GOT3 (cell line): ENCODE data around the gene SIX5.
"Not testable (repeated sequence)": the region's sequence is repeated elsewhere in the genome, so short reads cannot be mapped to it uniquely, and the experiment has no call there.

Source experiments
- DNase-seq: peaks from one replicate; lab custom pipeline; 2025; ENCODE audit warnings: mixed read lengths; lab: John Stamatoyannopoulos, UW

SIX5 gene

DNA sequence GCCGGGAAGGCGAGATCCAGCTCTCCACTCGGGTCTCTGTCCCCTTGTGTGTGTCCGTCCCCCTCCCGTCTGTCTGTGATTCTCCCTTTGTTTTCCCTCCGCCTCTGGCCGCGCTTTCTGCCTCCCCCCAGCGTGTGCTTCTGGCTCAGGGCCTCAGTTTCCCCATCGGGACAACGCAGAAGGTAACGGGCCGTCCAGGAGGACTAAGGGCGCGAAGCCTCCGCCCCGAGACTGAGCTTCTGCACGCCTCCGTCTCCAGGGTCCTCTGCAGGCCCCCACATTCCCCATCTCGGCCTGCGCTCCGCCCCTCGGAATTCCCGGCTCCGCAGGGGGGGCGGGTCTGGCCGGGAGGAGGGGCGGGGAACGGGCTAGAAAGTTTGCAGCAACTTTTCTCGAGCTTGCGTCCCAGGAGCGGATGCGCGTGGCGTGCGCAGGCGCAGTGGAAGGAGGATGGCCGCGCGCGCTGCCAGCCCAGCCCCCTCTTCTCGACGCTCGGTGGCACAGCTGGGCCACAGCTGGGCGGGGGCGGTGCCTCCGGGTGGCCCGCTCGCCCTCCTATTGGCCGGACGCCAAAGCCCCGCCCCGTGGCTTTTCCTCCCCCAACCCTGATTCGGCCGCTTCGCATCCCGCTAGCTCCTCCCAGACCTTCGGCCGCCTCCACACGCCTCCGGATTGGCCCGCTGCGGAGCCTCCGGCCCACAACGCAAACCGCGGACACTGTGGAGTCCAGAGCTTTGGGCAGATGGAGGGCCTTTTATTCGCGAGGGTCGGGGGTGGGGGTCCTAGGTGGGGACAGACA, at the start of gene SIX5:
SIX5 (minus strand) TSS at position 269 of the 799 bp plus-strand sequence. CDS start 408 bp downstream, outside the sequence.
- peak; percentile 95 for DNase-seq

DNA sequence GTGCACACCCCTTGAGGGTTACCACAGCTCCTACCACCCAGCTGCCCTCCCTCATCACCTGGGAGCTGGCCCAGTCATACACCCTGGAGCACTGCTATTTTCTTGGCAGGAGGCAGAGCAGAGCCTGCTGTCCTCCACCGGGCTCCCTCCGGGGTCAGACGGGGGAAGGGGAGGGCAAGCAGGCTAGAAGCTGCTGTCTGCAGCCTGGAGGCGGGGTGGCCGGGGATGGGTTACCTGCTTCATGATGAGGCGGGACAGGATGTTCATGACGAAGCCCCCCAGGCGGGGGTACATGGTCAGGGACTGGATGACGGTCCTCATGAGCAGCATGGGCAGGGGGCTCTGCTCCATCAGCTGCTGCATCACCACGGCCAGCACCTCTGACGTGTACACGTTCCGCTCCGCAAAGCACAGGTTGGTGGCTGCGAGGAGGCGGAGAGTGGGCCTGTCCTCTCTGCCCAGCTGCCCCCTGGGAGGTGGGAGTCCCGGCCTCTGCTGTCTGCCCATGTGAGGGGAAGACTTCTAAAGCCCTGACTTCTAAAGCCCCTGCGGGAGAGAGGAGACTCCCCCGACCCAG, 48.8 kb upstream of the SIX5 start:
- DNase-seq = no peak

- DNase-seq = peak; percentile 78
These were observed 48.1 kb upstream of the SIX5 start for GRCh38 chr19:45817010-45817724.

DNA sequence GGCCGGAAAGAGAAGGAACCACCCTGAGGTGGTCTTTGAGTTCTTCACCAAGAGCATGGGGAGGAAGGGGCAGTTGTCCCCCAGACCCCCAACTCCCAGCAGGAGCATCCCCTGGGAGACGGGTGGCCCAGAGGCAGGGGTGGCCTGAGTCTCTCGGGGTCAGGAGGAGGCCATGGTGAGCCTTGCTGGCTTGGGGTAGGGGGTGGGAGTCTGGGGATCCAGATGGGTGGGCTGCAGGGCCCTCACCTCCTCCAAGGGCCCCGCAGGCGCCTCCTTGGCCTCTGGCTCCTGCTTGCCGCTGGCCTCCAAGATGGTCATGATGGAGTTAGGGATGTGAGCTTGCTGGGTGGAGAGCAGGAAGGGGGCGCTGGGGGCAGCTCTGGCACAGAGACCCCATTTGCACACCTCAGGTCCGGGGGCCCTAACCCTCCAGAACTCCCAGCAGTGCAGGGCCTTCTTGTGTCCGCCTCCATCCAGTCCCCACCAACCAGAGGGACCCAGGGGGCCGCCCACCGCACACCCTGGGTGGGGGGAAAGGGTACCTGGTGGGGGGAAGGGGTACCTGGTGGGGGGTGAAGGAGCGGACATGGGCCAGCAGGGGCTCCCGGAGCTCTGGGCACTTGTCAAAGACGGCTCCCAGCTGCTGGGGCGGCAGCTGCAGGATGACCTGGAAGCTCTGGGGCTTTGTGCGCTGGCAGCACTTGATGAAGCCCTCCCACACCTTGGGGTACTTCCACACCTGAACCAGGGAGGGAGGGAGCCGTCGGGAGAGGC, 47.4 kb upstream of the SIX5 start:
- DNase-seq = no peak

DNA sequence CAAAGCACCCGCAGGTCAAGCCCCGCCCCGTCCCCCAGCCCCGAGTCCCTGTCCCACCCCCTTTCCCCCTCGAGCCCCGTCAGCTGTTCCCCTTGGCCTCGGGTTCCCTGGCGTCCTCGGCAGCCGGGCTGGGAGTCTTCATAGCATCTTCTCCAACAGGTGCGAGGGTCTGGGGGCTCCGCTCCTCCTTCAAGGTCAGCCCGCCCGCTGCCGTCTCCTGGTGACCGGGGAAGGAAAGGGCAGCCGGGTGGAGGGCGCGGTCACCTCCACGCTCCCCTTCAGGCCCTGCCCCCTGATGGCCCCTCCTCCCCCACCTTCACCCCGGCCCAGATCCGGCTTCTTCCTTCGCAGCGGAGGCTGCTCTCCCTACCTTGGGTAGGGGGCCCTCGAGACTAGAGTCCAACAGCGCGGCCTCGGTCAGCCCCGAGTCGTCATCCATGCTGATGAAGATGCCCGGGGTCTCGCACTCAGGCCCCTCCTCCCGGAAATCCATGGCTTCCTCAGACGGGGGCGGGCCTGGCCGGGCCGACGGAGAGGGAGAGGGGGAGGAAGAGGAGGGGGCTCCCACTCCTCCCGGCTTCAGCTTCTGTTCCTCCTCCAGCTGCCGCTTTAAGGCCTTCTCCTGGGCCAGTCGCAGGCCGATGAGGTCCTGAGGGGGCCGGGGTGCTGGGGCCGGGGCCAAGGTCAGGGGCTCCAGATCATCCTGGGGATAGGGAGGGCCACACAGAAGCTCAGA, 46.6 kb upstream of the SIX5 start:
- DNase-seq = no peak

- no peak for DNase-seq
These were observed 45.9 kb upstream of the SIX5 start, which contains the start of gene RSPH6A for GRCh38 chr19:45814851-45815480. Gene RSPH6A (minus strand): TSS chr19:45815308. CDS start chr19:45815176, 132 bp downstream.

- no peak for DNase-seq
These were observed 45.2 kb upstream of the SIX5 start for GRCh38 chr19:45814166-45814780.

DNA sequence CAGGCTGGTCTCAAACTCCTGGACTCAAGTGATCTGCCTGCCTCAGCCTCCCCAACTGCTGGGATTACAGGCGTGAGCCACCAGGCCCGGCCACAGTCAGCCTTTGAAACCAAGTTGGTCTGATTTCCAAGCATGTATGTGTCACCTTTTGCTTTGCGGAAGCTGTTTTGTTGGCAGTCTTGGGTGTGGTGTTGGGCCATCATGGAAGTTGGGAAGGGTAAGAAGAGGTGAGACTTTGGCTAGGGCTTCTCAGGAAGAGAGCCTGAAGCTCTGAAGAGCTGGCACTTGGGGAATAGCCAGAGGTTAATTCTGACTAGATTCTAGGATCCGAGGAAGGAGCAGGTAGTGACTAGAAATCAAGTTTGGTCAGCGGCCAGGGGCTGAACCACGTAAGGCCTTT, 43.2 kb upstream of the SIX5 start:
- no peak for DNase-seq

GRCh38 chr19:45809643-45810159, 40.6 kb upstream of the SIX5 start:
- no peak for DNase-seq

- DNase-seq = no peak
These were observed 36.7 kb upstream of the SIX5 start for GRCh38 chr19:45805719-45806118.

DNA sequence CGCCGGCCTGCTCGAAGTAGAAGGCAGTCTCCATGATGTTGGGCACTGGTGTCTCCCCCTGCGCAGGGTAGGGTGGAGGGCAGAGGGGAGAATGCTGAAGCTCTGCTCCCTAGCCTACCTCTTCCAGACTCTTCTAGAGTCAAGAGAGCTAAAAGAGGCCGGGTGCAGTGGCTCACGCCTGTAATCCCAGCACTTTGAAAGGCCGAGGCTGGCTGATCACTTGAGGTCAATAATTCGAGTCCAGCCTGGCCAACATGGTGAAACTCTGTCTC, 35.8 kb upstream of the SIX5 start:
- no peak for DNase-seq

DNA sequence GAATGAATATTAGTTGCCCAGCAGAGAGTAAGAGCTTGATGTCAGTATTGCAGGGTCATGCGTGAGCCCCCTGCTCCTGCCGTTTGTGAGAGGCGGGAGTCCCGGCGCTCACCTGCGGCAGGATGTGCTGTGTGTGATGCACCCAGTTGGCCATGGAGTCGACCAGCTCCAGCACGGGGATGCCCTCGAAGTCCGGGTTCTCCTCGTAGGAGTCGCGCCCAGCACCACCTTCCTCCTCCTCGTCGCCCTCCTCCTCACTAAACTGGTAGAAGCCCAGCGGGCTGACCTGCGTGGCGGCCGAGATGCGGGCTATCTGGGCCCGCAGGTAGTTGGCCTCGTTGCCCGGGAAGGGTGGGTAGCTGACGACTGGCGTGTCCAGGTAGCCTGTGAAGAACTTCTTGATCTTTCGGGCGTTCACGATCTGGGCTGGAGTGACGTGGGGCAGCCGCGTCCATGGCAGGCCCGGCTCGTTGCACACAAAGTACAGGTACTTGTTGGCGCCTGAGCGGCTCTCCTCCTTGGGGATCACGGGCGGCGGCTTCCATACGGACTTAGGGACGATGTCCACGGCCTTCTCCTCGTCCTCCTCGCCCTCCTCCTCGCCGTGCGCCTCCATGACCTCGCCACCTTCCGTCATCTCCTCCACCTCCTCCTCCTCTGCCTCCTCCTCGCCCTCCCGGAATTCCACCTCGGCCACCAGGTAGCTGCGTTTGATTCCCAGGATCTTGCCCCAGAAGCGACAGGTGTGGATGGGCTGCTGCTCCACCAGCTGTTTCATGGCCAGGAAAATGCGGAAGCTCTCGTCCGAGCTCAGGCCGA, 35.3 kb upstream of the SIX5 start:
- DNase-seq = no peak

GRCh38 chr19:45801603-45802175, 32.6 kb upstream of the SIX5 start:
- no peak for DNase-seq

DNA sequence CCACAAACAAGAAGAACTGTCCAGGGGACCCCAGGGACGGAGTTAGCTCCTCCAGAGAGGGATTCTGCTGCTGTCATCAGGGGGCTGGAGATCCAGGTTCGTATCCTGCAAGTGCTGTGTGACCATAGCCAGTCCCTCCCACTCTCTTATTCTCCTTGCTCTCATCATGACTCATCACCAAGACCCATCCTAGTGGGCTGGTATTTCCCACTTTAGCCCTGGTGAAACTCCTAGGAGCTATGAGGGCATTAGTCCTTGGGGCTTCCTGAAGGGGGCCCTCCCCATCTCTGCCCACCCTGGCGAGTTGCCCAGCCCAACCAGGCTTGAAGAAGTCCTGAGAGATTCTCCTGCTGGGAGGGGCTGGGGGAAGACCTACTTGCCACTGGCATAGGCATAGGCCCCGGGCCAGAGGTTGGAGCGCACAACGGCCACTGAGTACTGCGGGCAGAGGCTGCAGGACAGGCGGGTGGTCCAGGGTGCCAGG, 31.1 kb upstream of the SIX5 start:
- no peak for DNase-seq

DNA sequence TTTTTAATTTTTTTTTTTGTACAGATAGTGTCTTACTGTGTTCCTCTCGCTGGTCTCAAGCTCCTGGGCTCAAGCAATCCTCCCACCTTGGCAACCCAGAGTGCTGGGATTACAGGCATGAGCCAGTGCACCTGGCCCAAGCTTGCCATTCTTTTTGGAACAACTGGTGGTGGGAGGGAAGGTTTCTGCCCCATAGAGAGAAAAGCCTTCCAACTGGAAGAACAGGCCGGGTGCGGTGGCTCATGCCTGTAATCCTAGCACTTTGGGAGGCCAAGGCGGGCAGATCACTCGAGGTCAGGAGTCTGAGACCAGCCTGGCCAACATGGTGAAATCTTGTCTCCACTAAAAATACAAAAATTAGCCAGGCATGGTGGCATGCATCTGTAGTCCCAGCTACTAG, 30.5 kb upstream of the SIX5 start:
- DNase-seq = not testable (repeated sequence)

DNA sequence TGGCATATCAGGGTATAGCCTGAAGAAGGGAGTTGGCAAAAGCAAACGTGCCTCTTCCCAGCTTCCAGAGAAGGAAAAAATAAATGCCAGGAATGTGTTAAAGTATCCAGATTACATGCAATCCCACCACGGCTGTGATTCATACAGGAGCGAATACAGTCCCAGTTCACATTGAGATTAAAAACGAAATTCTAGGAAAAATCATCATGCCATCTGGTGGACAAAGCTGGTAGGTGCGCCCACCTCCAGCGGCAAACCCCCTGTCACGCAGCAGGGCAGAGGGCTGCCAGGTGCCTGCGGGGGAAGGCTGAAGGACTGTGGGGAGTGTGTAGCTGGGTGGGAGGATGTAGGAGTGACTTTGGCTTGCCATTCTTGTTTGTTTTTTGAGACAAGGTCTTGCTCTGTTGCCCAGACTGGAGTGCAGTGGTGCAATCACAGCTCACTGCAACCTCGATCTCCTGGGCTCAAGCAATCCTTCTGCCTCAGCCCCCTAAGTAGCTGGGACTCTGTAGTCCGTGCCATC, 30.0 kb upstream of the SIX5 start:
- DNase-seq = peak; percentile 28

- DNase-seq = no peak
These were observed 25.6 kb upstream of the SIX5 start for GRCh38 chr19:45794627-45795026.

- DNase-seq = no peak
These were observed 24.8 kb upstream of the SIX5 start for GRCh38 chr19:45793876-45794275.

DNA sequence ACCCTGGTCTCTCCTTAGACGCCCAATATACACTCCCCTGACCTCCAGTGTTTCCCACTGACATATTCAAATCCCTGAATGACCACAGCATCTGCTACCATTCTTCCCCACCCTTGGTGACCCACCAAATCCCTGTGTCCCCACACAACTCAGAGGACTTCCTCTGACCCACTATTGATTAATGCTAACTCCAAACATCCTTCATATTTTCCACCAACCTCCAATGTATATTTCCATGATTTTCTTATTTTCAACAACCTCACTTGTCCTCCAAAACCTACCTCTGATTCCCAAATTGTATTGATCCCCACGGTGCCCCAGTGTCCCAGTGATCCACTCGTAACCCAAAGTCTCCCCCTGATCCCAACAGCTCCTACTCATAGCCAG, 24.1 kb upstream of the SIX5 start:
- DNase-seq = no peak
